GM21529 (cell line): ENCODE measurements around the gene ALKBH1.
"Not testable (repeated sequence)": the region's sequence is repeated elsewhere in the genome, so short reads cannot be mapped to it uniquely, and the experiment has no call there.

Source experiments
- ATAC-seq: cut with Tn5 transposase; IDR thresholded peaks from one replicate; pipeline ENCODE4 v1.9.1; 2021; ENCODE audit not compliant: unreplicated experiment

Gene ALKBH1, protein sequence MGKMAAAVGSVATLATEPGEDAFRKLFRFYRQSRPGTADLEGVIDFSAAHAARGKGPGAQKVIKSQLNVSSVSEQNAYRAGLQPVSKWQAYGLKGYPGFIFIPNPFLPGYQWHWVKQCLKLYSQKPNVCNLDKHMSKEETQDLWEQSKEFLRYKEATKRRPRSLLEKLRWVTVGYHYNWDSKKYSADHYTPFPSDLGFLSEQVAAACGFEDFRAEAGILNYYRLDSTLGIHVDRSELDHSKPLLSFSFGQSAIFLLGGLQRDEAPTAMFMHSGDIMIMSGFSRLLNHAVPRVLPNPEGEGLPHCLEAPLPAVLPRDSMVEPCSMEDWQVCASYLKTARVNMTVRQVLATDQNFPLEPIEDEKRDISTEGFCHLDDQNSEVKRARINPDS

DNA sequence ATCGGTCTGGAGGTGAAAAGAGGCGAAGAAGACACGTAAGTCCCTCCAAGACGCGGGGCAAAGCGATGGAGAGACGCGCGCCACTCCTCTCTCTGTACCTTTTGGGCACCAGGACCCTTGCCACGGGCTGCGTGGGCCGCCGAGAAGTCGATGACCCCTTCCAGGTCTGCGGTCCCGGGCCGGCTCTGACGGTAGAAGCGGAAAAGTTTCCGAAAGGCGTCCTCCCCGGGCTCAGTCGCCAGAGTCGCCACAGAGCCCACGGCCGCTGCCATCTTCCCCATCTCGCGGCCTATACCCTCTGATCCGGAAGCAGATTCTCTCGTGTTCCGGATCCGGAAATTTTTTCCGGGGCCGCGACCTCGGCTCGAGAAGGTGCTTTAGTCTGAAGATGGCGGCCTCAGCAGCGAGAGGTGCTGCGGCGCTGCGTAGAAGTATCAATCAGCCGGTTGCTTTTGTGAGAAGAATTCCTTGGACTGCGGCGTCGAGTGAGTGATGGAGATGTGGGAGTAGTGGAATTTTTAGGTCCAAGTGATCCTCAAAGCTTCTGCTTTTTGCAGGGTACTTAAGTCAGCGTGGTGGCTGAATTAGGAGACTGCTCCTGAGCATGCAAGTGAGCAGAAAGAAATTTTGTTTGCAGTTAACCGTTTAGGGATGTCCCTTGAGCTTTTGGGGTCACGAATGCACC is at the start of gene ALKBH1, which contains the start of gene SLIRP:
Gene ALKBH1, minus strand, starts transcription at position 300 of the 685 bp plus-strand sequence. Its CDS starts 19 bp downstream, at position 281.
Gene SLIRP, plus strand, starts transcription at position 380 of the 685 bp plus-strand sequence. Its CDS starts 9 bp downstream, at position 389.
- ATAC-seq, result peak; percentile 96

DNA sequence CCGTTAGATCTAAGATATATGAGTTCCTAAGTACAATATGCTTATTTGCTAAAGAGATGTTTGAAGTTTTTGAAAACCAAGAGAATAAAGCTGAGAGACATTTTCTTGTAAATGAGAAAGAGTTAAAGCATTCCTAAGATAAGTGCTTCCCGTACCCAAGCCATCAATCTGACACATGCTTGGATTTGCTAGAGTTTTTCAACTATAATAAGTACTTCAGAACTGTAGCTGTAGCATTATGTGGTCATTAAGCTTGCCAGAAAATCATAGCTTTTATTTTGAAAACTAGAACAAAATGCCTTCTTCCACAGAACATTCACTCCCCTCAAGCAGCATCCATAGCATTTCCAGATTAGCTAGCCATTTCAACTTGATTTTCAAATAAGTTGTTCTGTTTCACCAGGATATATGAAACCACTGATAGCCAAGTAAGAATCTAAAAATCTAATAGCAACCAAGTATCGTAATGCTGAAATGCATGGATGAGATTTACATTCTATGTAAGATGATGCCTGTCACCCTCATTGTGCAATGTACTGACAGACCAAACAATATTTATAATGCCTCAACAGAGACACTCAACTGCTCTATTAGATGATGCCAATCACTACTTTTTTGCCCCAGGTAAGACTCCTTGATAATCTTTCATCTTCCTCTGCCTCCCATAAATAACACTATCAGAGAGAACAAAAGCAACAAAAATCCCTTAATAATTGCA is 45.1 kb upstream of the ALKBH1 start:
- ATAC-seq, result no peak

DNA sequence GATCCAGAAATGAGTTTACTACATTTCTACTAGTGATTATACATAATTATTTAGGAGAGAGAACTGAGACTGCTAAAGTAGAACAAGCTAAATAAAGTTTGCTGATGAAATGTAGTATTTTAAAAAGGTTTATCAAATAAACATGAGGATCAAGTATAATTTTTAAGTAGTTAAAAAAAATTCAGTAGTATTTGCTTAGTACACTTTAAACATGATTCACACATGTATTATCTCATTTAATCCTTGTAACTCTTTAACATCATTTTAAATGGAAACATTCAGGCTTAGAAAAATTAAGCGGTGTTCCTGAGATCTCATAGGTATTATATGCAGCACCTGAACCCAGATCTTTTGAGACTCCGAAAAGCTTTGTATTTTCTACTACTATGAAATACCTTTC is 44.4 kb upstream of the ALKBH1 start:
- no peak for ATAC-seq

DNA sequence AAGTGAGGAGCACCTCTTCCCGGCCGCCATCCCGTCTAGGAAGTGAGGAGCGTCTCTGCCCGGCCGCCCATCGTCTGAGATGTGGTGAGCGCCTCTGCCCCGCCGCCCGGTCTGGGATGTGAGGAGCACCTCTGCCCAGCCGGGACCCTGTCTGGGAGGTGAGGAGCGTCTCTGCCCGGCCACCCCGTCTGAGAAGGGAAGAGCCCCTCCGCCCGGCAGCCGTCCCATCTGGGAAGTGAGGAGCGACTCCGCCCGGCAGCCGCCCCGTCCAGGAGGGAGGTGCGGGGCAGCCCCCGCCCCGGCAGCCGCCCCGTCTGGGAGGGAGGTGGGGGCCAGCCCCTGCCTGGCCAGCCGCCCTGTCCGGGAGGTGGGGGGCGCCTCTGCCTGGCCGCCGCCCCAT is 39.6 kb upstream of the ALKBH1 start:
- ATAC-seq, result not testable (repeated sequence)

DNA sequence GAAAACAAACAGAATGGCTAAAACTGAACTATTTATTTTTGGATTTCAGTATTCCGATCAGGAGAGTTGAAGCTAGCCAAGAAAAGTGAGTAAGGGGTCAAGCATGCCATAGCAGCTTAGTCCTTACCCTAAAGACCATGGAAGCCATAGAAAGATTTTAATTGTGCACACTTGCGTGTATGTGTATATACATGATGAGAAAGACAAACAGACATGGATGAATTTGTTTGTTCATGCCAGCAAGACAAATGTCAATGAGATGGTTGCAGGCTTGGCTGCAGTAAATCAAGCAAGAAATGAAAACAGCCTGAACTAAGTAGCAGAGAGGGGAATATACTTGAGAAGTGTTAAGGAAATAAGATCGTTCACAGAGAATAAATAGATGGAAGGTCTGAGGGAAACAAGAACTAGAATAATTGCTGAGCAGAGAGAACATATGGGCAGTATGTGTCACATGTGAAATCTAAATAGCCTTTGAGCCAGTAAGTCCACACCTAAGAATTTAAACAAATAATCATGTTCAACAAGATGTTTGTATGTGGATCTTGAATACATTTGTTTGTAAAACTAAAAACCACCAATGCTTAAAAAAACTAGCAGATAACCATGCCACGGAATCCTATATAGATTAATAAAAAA is 38.4 kb upstream of the ALKBH1 start:
- no peak for ATAC-seq

DNA sequence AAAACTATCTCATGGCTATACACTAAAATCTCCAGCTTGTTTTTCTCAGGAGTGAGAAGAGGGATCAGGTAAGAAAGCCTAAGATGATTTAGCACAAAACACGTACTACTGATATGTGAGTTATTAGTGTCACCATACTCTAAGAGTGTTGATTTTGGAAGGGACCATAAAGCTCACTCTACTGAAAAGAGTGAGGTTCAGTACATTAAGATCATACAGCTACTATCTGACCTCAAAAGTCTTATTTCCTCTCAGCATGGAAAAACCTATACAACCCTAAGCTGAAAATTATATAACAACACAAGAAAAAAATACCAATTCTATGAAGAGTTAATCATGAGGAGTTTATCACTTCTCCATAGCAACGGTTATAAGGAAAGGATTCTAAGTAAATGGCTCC is 33.6 kb upstream of the ALKBH1 start:
- ATAC-seq, result no peak

DNA sequence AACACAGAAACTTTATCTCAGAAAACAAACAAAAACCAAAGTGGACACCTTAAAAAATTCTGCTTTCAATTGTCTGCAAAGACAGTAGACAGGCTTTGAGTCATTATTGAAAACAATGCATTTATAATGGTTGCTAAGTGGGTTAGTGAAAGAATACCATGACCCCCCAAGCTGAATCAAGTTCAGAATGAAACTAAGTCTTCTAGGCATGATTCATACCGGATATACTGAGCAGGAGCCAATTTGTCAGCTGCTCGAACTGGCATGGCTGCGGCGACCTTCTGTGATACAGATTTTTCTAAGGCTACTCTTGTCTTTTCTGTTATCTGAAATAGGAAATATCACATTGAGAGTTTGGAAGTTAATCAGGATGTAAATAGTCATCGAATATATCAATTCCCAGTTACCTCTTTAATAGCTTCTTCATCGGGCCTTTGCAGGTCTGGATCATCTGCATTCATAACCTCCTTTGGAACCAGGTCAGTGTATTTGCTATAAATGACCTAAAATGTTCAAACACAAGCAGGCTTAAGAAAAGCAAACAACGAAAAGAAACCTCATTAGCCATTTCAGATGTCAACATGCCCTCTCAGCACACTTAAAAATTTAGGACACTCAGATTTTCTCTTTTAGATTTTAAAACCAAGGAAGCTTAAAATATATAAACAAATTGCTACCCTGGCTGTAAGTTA is 30.9 kb upstream of the ALKBH1 start:
- ATAC-seq, result peak; percentile 86

DNA sequence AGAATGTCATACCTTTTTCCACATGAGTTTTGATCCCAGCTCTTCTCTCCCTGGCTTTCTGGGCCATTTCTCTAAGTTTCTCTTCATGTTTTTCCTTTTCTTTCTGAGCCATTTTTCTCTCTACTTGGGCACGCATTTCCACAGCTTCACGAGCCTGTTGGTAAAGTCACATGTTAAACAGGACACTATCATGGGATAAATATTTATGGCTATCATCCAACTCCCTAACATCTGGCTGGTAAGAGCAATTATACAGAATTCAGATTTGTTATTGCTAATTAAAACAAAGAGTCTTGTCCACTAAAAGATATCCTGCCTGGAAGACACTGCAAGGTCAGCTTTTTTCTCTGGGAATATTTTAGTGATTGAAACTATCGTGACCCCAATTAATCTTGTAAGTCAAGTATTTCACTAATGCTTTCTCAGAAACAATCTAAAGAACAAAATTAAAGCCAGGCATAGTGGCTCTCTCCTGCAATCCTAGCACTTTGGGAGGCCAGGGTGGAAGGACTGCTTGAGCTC is 23.2 kb upstream of the ALKBH1 start:
- no peak for ATAC-seq

DNA sequence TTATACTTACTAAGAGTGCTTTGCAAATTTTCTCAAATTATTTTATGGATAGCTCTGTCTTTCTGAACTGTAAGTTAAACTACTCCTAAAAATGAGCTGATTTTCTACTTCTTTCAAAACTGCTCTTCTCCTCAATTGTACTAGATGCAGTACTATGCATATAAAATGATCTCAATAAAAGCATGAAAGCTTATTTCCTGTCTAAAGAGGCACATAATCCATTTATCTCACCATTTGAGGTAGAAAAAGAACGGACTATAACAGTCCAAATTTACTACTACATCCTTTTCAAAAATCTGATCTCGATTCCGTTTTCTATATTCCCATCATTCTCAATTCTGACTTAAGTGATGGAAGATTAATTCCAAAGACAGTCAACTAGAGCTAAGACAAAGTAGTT is 14.5 kb upstream of the ALKBH1 start:
- no peak for ATAC-seq

DNA sequence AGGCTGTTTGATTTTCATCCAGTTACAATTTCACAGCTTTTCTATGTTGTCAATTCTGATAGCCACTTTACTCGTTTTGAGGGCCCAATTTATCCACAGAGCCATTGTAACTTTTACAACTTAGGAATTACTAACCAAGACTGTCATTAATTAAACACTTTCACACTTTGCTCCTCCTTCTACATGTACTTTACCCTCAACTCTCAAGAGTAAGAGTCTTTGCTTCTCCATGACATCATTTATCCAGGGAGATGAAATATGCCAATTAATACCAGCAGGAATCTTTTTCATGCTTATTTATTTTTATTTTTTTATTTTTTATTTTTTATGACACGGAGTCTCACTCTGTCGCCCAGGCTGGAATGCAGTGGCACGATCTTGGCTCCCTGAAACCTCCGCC is 13.6 kb upstream of the ALKBH1 start:
- ATAC-seq, result no peak

DNA sequence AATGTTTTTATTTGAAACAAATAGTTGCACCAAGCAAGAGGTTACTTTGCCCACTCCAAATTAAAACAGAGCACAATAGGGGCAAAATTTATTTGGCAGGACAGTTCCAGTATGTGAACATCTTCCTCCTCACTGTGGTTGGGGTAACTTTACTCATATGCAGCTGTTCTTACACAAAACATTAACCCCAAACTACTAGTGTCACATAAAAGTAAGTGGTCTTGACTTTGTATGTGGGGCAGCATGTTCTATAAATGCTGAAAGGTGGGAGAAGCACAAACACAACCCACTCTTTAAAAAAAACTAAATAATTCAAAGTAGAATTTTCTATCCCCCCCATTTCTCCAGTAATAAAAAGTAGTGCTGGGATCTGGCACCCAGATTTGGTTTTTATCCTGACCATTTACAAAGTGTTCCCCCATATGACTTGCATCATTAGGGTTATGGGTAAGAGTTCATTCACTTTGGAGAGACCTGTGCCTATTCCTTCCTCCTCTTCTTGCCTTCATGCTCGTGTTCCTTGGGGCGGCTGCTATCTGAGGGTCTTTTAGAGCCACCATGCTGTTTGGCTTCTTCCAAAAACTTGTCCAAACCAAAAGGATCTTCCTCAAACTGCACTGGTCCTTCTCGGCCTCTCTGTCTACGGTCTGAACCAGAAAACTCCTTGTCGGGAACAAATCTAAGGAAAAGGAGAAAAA is 9.9 kb upstream of the ALKBH1 start:
- ATAC-seq, result no peak

DNA sequence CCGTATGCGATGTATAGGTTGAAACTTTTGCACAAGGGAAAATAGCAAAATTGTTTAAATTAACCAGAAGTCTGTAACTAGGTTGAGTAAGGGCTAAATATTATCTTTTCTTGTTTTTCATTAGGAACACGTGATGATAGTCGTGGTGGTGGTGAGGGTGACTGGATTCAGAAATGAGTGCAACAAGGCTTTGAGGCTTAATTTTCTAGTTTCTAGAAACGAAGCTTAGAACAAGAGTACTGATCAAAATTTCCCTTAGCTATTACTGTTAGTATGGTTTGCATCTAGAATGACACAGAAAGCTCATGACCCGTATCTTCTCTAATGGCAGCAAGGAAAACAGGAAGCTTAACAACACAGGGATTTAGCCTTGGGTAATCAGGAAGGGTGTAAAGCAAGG is 7.1 kb upstream of the ALKBH1 start:
- peak; percentile 49 for ATAC-seq

DNA sequence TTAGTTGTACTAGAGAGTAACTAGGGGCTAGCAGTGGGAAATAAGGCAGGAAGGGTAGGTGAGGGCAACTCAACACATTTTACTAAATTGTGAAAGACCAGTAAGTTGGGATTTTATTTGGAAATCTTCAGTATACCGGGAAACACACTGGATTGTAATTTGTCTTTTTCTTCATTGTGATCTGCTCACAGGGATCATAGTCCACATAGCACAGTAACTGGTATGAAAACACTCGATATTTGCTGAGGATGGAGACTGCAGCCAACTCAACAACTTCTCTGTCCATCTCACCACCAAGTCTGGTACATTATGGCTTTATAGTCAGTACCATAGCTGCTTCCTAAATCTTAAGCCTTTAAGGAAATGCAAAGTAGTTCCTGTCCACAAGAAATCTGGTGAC is 2.5 kb upstream of the ALKBH1 start:
- ATAC-seq, result no peak

DNA sequence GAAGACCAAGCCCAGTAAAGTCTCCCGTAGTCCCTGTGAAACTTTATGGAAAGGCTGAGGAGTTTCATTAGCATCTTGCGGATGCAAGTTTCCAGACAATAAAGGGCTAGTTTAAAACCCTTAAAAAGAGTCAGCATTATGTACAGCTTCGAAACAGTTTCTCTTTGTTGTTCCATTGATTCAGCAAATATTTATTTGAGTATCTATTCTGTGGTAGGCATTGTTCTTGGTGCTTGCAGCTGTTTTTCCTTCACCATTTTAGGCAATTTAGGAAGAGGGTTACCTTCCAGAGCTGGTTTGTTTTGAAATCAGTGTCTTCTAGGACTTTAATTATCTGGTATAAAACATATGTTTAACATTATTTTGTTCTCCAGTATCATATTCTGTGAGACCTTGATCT is 1.6 kb upstream of the ALKBH1 start:
- no peak for ATAC-seq

DNA sequence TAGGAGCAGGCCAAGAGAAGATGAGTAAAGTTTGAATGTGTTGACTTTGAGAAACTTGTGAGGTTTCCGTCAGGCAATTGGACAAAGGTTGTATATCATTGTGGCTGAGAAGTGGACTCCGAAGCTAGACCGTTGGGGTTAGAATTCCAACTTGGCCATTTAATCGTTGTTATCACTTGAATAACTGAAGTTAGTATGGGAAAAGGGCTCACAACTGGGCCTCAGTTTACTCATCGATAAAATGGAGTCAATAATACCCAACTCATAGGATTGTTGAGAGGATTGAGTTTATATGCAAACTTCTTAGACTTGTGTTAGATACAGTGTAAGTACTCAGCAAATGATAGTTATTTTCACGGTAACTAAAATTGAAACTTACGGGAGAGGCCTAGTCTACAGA is 926 bp upstream of the ALKBH1 start:
- no peak for ATAC-seq

DNA sequence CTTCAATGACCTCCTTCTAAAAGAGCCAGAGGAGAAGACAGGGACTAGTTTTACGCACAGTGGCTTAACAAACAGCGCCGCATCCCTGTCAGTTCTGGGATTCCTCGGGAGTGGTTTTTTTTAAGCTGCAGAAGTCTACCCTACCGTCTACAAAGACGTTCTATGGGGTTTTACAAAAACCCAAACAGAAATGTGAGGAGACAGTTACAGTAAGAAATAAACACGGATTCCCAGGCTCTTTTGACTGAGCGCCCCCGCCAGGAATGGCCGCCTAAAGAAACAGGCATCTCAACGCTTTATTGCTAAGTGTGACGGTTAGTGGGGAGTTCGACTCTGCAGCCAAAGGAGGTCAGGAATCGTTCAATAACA is 484 bp downstream of the ALKBH1 start:
- ATAC-seq, result peak; percentile 23

DNA sequence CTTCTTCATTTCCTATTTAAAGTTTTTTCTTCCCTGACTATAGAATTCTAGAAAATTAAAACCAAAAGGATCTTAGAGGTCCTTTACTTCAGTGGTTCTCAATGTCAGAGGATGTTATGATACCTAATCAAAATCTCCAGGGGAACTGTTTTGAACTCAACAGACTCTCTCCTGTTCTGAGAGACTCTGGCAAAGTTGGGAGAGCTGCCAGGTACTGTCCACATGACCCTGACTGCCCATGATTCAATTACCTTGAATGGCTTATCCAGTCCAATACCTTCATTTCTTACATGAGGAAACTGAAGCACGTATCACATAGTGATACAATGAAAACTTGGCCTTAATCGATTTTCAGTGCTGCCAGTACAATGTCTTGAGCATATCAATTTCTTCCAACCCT is 16.6 kb downstream of the ALKBH1 start:
- ATAC-seq, result no peak

DNA sequence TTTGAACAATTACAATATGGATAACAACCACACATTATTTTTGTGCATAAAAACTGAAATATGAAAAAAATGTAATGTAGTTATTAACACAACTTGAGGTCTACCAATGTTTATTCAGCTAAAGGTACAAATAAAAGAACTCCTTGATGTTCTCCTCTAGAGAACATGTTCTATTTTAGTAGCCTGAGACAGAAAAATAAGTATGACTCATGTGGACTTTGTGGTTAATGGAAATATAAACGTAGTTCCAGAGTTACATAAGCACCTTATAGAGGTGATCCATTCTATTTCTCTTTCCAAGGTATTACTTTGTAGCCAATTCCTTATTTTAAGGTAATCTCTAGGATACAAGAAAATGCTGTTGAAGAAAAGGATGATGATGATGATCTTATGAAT is 25.7 kb downstream of the ALKBH1 start:
- no peak for ATAC-seq

DNA sequence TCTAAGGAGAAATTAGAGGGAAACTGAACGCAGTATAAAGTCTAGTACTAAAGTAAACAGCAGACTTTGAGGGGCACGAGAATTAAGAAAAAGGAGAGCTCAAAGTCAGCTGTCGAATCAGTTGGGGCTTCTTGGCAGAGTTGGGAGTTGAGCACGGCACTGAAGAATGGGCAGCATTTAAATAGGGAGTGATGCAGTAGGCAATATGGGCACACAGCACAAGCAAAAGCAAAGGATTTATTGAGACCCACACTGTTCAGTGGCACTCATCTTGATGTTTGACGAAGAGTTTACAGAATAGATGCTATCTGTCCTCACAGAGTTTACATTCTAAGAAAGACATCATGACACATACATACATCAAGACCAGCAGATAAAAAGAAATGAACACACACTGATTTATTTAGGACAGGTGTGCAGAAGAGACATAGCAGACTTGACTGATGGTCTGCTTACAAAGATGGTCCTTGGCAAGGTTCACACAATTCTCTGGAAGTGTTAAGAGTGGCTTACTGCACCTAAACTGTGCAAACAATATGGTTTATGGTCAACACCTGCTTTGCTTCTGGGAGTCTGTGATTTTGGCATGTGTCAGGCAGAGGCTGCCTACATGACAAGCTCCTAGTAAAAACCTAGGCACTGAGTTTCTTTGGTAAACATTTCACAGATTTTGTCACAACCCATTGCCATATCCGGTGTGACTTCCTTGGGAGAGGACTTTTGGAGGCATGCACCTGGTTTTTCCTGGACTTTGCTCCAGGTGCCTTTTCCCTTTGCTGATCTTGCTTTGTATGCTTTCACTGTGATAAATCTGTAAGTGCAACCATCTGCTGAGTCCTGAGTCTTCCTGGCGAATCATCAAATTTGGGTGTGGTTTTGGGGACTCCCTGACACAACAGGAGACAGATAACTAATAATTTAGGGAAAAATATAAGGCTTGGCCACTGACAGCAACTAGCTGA is 26.3 kb downstream of the ALKBH1 start:
- no peak for ATAC-seq
